A673 (cell line): ENCODE results near the gene CPLX3. TPM values are rescaled to one million over a fixed set of nuclear protein-coding genes. Genes with fewer than 3 reads are reported as not detected.
A peak's percentile ranks its signal among the peaks of the same experiment; 100 is the strongest.

Source experiments
- BruUV-seq: library from RNA; stranded (reverse); fragments of 400-500 nt; replicated peaks from 2 replicates; lab custom pipeline; 2021; lab: Mats Ljungman, UMichigan
- CTCF ChIA-PET: fragments of 300-600 bp; sonication (Branson Sonifier 250); formaldehyde crosslinking; loops from one replicate; lab custom pipeline; 2022; ENCODE audit warnings: antibody characterized with exemption; lab: Charles Lee
- POLR2A ChIA-PET: fragments of 300-600 bp; sonication (Branson Sonifier 250); formaldehyde crosslinking; loops from one replicate; lab custom pipeline; 2022; ENCODE audit warnings: antibody characterized with exemption; ENCODE audit not compliant: low non-redundant PET; lab: Charles Lee
- DNase-seq: peaks from one replicate; pipeline ENCODE4 v3.0.0-alpha.2; 2015; ENCODE audit warnings: low spot score
- H3K27ac ChIP-seq: fragments of 200-600 bp; sonication (generic); 2 replicates; pipeline ENCODE4 v1.5.1; 2016; ENCODE audit warnings: mixed run types, low read depth, mild to moderate bottlenecking, mixed read lengths, antibody characterized with exemption, low read length; ENCODE audit not compliant: poor library complexity, severe bottlenecking
- H3K27me3 ChIP-seq: fragments of 200-600 bp; sonication (generic); replicated peaks from 2 replicates; pipeline ENCODE4 v1.6.1; 2017; ENCODE audit warnings: mixed run types, low read depth, mild to moderate bottlenecking, mixed read lengths, antibody characterized with exemption, low read length; ENCODE audit not compliant: insufficient read depth, poor library complexity
- H3K36me3 ChIP-seq: fragments of 200-600 bp; sonication (generic); 2 replicates; pipeline ENCODE4 v1.6.1; 2016; ENCODE audit warnings: mixed run types, mild to moderate bottlenecking, mixed read lengths, antibody characterized with exemption, low read length; ENCODE audit not compliant: insufficient read depth, poor library complexity, severe bottlenecking
- H3K4me1 ChIP-seq: fragments of 200-600 bp; sonication (generic); 2 replicates; pipeline ENCODE4 v1.6.1; 2017; ENCODE audit warnings: mixed run types, mild to moderate bottlenecking, mixed read lengths, antibody characterized with exemption, low read length; ENCODE audit not compliant: insufficient read depth, poor library complexity, severe bottlenecking
- H3K4me3 ChIP-seq: fragments of 200-600 bp; sonication (generic); 2 replicates; pipeline ENCODE4 v1.5.1; 2016; ENCODE audit warnings: low read depth, mixed run types, mild to moderate bottlenecking, mixed read lengths, low read length; ENCODE audit not compliant: poor library complexity, severe bottlenecking
- H3K9me3 ChIP-seq: fragments of 200-600 bp; sonication (generic); 2 replicates; pipeline ENCODE4 v1.6.1; 2016; ENCODE audit warnings: mixed run types, low read depth, mild to moderate bottlenecking, mixed read lengths, antibody characterized with exemption, low read length; ENCODE audit not compliant: poor library complexity, severe bottlenecking
- CTCF ChIP-seq: fragments of 300-800, 200-600 bp; sonication (generic); conservative IDR thresholded peaks from 2 replicates; pipeline ENCODE4 v1.5.1; 2017; ENCODE audit warnings: low read depth, mild to moderate bottlenecking, antibody characterized with exemption, low read length, moderate library complexity, mixed read lengths
- EZH2 ChIP-seq: fragments of 200-600 bp; sonication (generic); IDR thresholded peaks from 2 replicates; pipeline ENCODE4 v1.6.1; 2017; ENCODE audit warnings: borderline replicate concordance, low read depth, mild to moderate bottlenecking, mixed read lengths, antibody characterized with exemption, low read length; ENCODE audit not compliant: poor library complexity, severe bottlenecking
- intact Hi-C: fragments of 100-400 bp; cut with micrococcal nuclease; formaldehyde crosslinking; loops from one replicate; pipeline ENCODE4 v1.10.0; 2022; ENCODE audit not compliant: unreplicated experiment
- total RNA-seq: library from RNA; stranded (reverse); gene quantifications from 2 replicates; pipeline ENCODE4 v1.2.3, GENCODE V29; 2021

Gene CPLX3
- total RNA-seq, 1 experiment from 2014 or later, result 0.17 TPM

DNA sequence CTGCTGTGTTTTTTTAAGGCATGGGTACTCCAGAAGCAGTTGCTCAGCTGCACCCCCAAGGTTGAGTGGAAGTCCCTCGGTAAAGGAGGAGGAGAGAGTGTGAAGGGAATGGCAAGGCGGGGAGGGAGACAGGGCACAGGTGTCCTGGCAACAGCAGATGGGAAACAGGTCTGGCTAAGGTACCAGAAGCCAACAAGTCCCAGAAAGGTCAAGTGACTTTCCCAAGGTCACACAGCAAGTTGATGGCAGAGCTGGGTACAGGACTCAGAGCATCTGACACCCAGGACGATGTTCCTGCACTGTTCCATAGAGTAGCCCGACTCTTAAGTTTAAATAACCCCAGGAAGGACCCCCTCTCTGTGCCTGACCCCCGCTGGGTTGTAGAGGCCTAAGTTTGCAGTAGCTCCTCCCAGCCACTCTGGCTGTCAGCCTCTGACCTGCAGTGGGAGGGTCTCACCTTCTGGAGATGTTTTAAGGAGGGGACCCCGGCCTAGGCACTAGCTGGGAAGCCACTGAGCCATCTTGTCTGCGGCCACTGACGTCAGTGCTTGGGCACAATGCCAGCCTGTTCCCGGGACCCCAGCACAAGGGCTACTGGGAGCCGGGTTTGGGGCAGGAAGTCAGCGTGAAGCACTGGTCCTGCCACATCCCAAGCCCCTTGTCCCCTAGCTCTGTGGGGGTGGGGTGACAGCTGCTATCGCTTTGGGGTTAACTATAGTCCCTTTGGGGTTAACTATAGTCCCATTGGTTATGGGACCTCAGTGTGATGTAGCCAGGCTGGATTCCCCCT is 34.0 kb upstream of the CPLX3 start:
- Histone ChIP-seq H3K27ac (no peak overlapping the region), H3K27me3 (no peaks in the 10 kb centered on the region), H3K36me3 (peaks cover 8% of the 10 kb centered on the region), H3K4me1 (peaks cover 34% of the 10 kb centered on the region), H3K9me3 (no peaks in the 10 kb centered on the region), H3K4me3 (no peak overlapping the region)
- POLR2A ChIA-PET, result no interaction called here
- no peak for TF ChIP-seq EZH2
- no peak for TF ChIP-seq CTCF
- intact Hi-C loops, result no loop called here
- CTCF ChIA-PET, result interaction anchor here (0.6 kb wide), 1 partner anchor 14 kb away, joined by 3 read pairs; no protein-coding TSS in a partner anchor
- no TSS peak for BruUV-seq
- no peak for DNase-seq

DNA sequence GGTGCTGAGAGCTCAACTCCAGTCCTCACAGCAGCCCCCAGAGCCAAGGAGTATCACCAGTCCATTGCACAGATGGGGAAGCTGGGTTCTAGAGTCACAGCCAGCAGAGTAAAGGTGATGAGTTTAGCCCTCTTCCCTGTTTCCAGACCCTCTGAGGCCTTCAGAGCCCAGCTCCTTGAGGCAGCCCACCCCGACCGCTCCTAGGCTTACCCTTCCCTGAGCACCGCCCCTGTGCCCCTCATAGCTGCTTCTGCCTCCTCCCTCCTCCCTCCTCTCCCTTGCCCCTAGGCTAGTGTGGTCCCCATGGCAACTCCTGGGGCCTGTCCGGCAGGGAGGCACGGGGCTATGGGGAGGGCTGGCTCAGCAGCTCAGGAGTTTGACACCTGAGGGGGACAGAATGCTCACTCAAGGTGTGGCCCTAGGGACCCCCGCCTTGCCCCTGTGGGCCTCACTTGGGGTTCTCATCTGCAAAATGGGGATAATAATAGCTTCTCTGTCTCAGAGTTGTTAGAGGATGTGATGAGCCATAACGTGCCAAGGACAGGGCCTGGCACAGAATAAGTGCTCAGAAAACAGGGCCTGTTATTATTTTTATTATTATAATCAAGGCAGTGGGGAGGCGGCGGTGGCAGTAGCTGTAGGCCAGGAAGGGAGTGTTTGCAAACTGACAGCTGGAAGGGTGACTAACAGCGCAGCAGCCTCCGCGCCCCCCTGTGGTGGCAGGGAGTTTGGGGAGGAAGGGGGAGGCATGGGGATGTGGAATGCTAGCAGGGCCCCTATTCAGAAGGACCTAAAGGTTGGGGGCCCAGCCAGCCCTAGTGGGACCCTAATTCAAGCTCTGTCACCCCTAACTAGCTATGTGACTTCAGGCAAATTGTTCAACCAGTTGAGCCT is 33.0 kb upstream of the CPLX3 start:
- intact Hi-C loops, result no loop called here
- POLR2A ChIA-PET, result no interaction called here

More for the DNA sequence above, 33.0 kb upstream of the CPLX3 start:
- Histone ChIP-seq H3K4me1 (peaks cover 24% of the 10 kb centered on the region), H3K9me3 (no peaks in the 10 kb centered on the region), H3K27me3 (no peaks in the 10 kb centered on the region), H3K4me3 (no peak overlapping the region), H3K27ac (no peak overlapping the region), H3K36me3 (peaks cover 5% of the 10 kb centered on the region)
- BruUV-seq, result no TSS peak
- peak; percentile 52 for DNase-seq
- TF ChIP-seq EZH2 (no peak), CTCF (no peak)
- CTCF ChIA-PET, result interaction anchor here (0.6 to 0.9 kb wide), 2 partner anchors 12 to 13 kb away, joined by 3 read pairs; partner anchors contain the start of gene CSK
